ENCODE results near the gene CFAP61.

Gene CFAP61

GRCh38 chr20:20036756-20037155, 15.6 kb upstream of the CFAP61 start:
- Histone ChIP-seq H3K27ac (ENCODE audit: low read length) (no peak overlapping the region), H3K27me3 (ENCODE audit: insufficient read depth, low read length) (no peaks in the 10 kb centered on the region), H3K4me1 (ENCODE audit: insufficient read depth, low read length) (peaks cover 7% of the 10 kb centered on the region; the same call in 1 of the 2 replicates), H3K4me3 (ENCODE audit: low read length) (no peak overlapping the region), H3K9me3 (ENCODE audit: insufficient read depth, low read depth, low read length) (no peaks in the 10 kb centered on the region), H3K9ac (ENCODE audit: low read depth, low read length) (no peak overlapping the region), H3K36me3 (ENCODE audit: insufficient read depth, low read depth, low read length) (peaks cover 99% of the 10 kb centered on the region)

GRCh38 chr20:20037960-20038359, 14.4 kb upstream of the CFAP61 start:
- peak overlapping the region; percentile 64 for H3K27ac ChIP-seq (ENCODE audit: low read length)
- H3K9me3 ChIP-seq (ENCODE audit: insufficient read depth, low read depth, low read length), result no peaks in the 10 kb centered on the region
- peaks cover 99% of the 10 kb centered on the region for H3K36me3 ChIP-seq (ENCODE audit: insufficient read depth, low read depth, low read length)
- no peak overlapping the region for H3K4me3 ChIP-seq (ENCODE audit: low read length)
- no peaks in the 10 kb centered on the region for H3K27me3 ChIP-seq (ENCODE audit: insufficient read depth, low read length)
- H3K9ac ChIP-seq (ENCODE audit: low read depth, low read length), result peak overlapping the region; percentile 8; the same call in 1 of the 2 replicates
- H3K4me1 ChIP-seq (ENCODE audit: insufficient read depth, low read length), result peaks cover 7% of the 10 kb centered on the region; the same call in 1 of the 2 replicates

- H3K27me3 ChIP-seq (ENCODE audit: insufficient read depth, low read length), result no peaks in the 10 kb centered on the region
- peaks cover 99% of the 10 kb centered on the region for H3K36me3 ChIP-seq (ENCODE audit: insufficient read depth, low read depth, low read length)
- peaks cover 7% of the 10 kb centered on the region; the same call in 1 of the 2 replicates for H3K4me1 ChIP-seq (ENCODE audit: insufficient read depth, low read length)
- H3K27ac ChIP-seq (ENCODE audit: low read length), result peak overlapping the region; percentile 64
- no peak overlapping the region for H3K9ac ChIP-seq (ENCODE audit: low read depth, low read length)
- no peak overlapping the region for H3K4me3 ChIP-seq (ENCODE audit: low read length)
- no peaks in the 10 kb centered on the region for H3K9me3 ChIP-seq (ENCODE audit: insufficient read depth, low read depth, low read length)
These were observed 13.7 kb upstream of the CFAP61 start for GRCh38 chr20:20038586-20038985.

- peaks cover 7% of the 10 kb centered on the region; the same call in 1 of the 2 replicates for H3K4me1 ChIP-seq (ENCODE audit: insufficient read depth, low read length)
- no peak overlapping the region for H3K4me3 ChIP-seq (ENCODE audit: low read length)
- peaks cover 99% of the 10 kb centered on the region for H3K36me3 ChIP-seq (ENCODE audit: insufficient read depth, low read depth, low read length)
- no peaks in the 10 kb centered on the region for H3K9me3 ChIP-seq (ENCODE audit: insufficient read depth, low read depth, low read length)
- no peak overlapping the region for H3K9ac ChIP-seq (ENCODE audit: low read depth, low read length)
- H3K27me3 ChIP-seq (ENCODE audit: insufficient read depth, low read length), result no peaks in the 10 kb centered on the region
- no peak overlapping the region for H3K27ac ChIP-seq (ENCODE audit: low read length)
These were observed 12.5 kb upstream of the CFAP61 start for GRCh38 chr20:20039752-20040387.

GRCh38 chr20:20051767-20052073, 612 bp upstream of the CFAP61 start:
- H3K9ac ChIP-seq (ENCODE audit: low read depth, low read length), result peak overlapping the region; percentile 90; the same call in 1 of the 2 replicates
- H3K27me3 ChIP-seq (ENCODE audit: insufficient read depth, low read length), result no peaks in the 10 kb centered on the region
- no peaks in the 10 kb centered on the region for H3K9me3 ChIP-seq (ENCODE audit: insufficient read depth, low read depth, low read length)
- H3K27ac ChIP-seq (ENCODE audit: low read length), result no peak overlapping the region
- peak overlapping the region; percentile 92 for H3K4me3 ChIP-seq (ENCODE audit: low read length)
- H3K36me3 ChIP-seq (ENCODE audit: insufficient read depth, low read depth, low read length), result peaks cover 37% of the 10 kb centered on the region
- peaks cover 4% of the 10 kb centered on the region; the same call in 1 of the 2 replicates for H3K4me1 ChIP-seq (ENCODE audit: insufficient read depth, low read length)

GRCh38 chr20:20060234-20060998, 8.1 kb downstream of the CFAP61 start:
- Histone ChIP-seq H3K36me3 (ENCODE audit: insufficient read depth, low read depth, low read length) (no peaks in the 10 kb centered on the region), H3K27ac (ENCODE audit: low read length) (no peak overlapping the region), H3K4me3 (ENCODE audit: low read length) (no peak overlapping the region), H3K9ac (ENCODE audit: low read depth, low read length) (no peak overlapping the region), H3K27me3 (ENCODE audit: insufficient read depth, low read length) (no peaks in the 10 kb centered on the region), H3K4me1 (ENCODE audit: insufficient read depth, low read length) (0 out of 2 replicates have a peak, but pooled peaks cover 3% of the 10 kb centered on the region), H3K9me3 (ENCODE audit: insufficient read depth, low read depth, low read length) (no peaks in the 10 kb centered on the region)

- H3K27me3 ChIP-seq (ENCODE audit: insufficient read depth, low read length), result no peaks in the 10 kb centered on the region
These were observed 11.8 kb downstream of the CFAP61 start for GRCh38 chr20:20063941-20064702.

GRCh38 chr20:20065361-20065760, 13.0 kb downstream of the CFAP61 start:
- Histone ChIP-seq H3K9me3 (ENCODE audit: insufficient read depth, low read depth, low read length) (no peaks in the 10 kb centered on the region), H3K27me3 (ENCODE audit: insufficient read depth, low read length) (no peaks in the 10 kb centered on the region), H3K27ac (ENCODE audit: low read length) (no peak overlapping the region), H3K36me3 (ENCODE audit: insufficient read depth, low read depth, low read length) (no peaks in the 10 kb centered on the region), H3K4me3 (ENCODE audit: low read length) (no peak overlapping the region), H3K9ac (ENCODE audit: low read depth, low read length) (no peak overlapping the region), H3K4me1 (ENCODE audit: insufficient read depth, low read length) (0 out of 2 replicates have a peak, but pooled peaks cover 3% of the 10 kb centered on the region)

More at GRCh38 chr20:20063941-20064702, 11.8 kb downstream of the CFAP61 start:
- no peaks in the 10 kb centered on the region for H3K36me3 ChIP-seq (ENCODE audit: insufficient read depth, low read depth, low read length)
- 0 out of 2 replicates have a peak, but pooled peaks cover 3% of the 10 kb centered on the region for H3K4me1 ChIP-seq (ENCODE audit: insufficient read depth, low read length)
- H3K9ac ChIP-seq (ENCODE audit: low read depth, low read length), result no peak overlapping the region
- no peak overlapping the region for H3K27ac ChIP-seq (ENCODE audit: low read length)
- H3K9me3 ChIP-seq (ENCODE audit: insufficient read depth, low read depth, low read length), result no peaks in the 10 kb centered on the region
- no peak overlapping the region for H3K4me3 ChIP-seq (ENCODE audit: low read length)

GRCh38 chr20:20070871-20071726, 18.8 kb downstream of the CFAP61 start:
- no peak overlapping the region for H3K9ac ChIP-seq (ENCODE audit: low read depth, low read length)
- H3K27me3 ChIP-seq (ENCODE audit: insufficient read depth, low read length), result no peaks in the 10 kb centered on the region
- no peaks in the 10 kb centered on the region for H3K36me3 ChIP-seq (ENCODE audit: insufficient read depth, low read depth, low read length)
- no peak overlapping the region for H3K4me3 ChIP-seq (ENCODE audit: low read length)
- H3K9me3 ChIP-seq (ENCODE audit: insufficient read depth, low read depth, low read length), result no peaks in the 10 kb centered on the region
- no peak overlapping the region for H3K27ac ChIP-seq (ENCODE audit: low read length)
- no peaks in the 10 kb centered on the region for H3K4me1 ChIP-seq (ENCODE audit: insufficient read depth, low read length)

- H3K9ac ChIP-seq (ENCODE audit: low read depth, low read length), result no peak overlapping the region
- no peaks in the 10 kb centered on the region; the same call in 1 of the 2 replicates for H3K4me1 ChIP-seq (ENCODE audit: insufficient read depth, low read length)
- no peaks in the 10 kb centered on the region for H3K36me3 ChIP-seq (ENCODE audit: insufficient read depth, low read depth, low read length)
- no peaks in the 10 kb centered on the region for H3K27me3 ChIP-seq (ENCODE audit: insufficient read depth, low read length)
- no peak overlapping the region for H3K27ac ChIP-seq (ENCODE audit: low read length)
- H3K4me3 ChIP-seq (ENCODE audit: low read length), result no peak overlapping the region
- no peaks in the 10 kb centered on the region for H3K9me3 ChIP-seq (ENCODE audit: insufficient read depth, low read depth, low read length)
These were observed 21.6 kb downstream of the CFAP61 start for GRCh38 chr20:20073801-20074371.

- H3K27ac ChIP-seq (ENCODE audit: low read length), result no peak overlapping the region
- no peaks in the 10 kb centered on the region for H3K36me3 ChIP-seq (ENCODE audit: insufficient read depth, low read depth, low read length)
- H3K4me1 ChIP-seq (ENCODE audit: insufficient read depth, low read length), result peaks cover 3% of the 10 kb centered on the region; the same call in 1 of the 2 replicates
- H3K27me3 ChIP-seq (ENCODE audit: insufficient read depth, low read length), result no peaks in the 10 kb centered on the region
- H3K9ac ChIP-seq (ENCODE audit: low read depth, low read length), result no peak overlapping the region
- no peaks in the 10 kb centered on the region for H3K9me3 ChIP-seq (ENCODE audit: insufficient read depth, low read depth, low read length)
- H3K4me3 ChIP-seq (ENCODE audit: low read length), result no peak overlapping the region
These were observed 22.7 kb downstream of the CFAP61 start for GRCh38 chr20:20075032-20075431.
